Stimulated activated naive CD8-positive, alpha-beta T cell treated with anti-CD3 and anti-CD28 coated beads, Interleukin-15, Interleukin-2, amounts not matched to agents 100 ng/mL and 50 ng/mL, for 24 hours (primary cell): ENCODE measurements around the gene PTH1R.

Experiments
- H3K27ac Mint-ChIP-seq: one replicate; pipeline ENCODE4 v1.8.0; 2021; ENCODE audit warnings: mild to moderate bottlenecking, mixed read lengths
- H3K27me3 Mint-ChIP-seq: one replicate; pipeline ENCODE4 v1.8.0; 2021; ENCODE audit warnings: mixed read lengths
- H3K36me3 Mint-ChIP-seq: one replicate; pipeline ENCODE4 v1.8.0; 2021; ENCODE audit warnings: low read depth, mixed read lengths
- H3K4me1 Mint-ChIP-seq: one replicate; pipeline ENCODE4 v1.8.0; 2021; ENCODE audit warnings: low read depth, mixed read lengths
- H3K4me3 Mint-ChIP-seq: one replicate; pipeline ENCODE4 v1.8.0; 2021; ENCODE audit warnings: mild to moderate bottlenecking, mixed read lengths
- H3K9me3 Mint-ChIP-seq: one replicate; pipeline ENCODE4 v1.8.0; 2021; ENCODE audit warnings: mixed read lengths

PTH1R gene

DNA sequence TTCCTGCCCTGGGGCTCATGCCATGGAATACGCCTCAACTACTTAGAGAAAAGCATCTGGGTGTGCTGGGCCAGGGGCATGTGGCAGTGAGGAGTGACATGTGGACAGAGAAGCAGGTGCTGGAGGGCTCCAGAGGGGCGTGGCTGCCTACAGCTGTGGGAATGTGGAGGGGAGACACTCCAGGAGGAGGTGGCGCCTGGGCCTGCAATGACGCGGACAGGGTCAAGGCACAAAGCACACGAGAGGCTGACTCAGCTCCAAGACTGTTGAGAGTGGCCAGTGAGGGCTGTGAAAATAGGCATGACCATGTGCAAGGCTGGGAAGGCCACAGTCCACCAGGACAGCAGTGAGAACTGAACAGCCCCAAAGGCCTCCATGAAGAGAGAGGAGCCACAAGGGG lies 48.5 kb downstream of the PTH1R start:
- Mint-ChIP-seq H3K36me3 (peaks cover 61% of the 10 kb centered on the region), H3K9me3 (no peaks in the 10 kb centered on the region), H3K27ac (peak overlapping the region; percentile 28), H3K4me1 (peaks cover 49% of the 10 kb centered on the region), H3K4me3 (no peak overlapping the region), H3K27me3 (no peaks in the 10 kb centered on the region)

DNA sequence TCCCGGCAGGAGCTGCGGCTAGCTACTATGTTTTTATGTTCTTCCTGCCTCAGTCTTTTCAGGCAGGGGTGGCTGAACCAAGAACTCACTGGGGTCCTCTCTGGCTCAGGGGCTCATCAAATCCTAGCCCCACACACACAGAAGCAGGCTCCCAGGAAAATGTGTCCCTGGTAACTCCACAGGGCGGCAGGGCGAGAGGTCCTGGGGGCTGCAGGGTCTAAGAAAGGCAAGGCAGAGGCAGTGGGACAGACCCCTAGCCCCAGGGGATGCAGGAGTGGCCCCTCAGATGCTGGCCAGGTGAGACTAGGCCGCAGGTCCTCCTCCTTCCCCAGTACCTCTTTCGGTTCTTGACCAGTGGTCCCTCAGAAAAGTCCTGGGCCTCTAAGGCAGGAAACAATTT lies 48.9 kb downstream of the PTH1R start:
- no peaks in the 10 kb centered on the region for H3K27me3 Mint-ChIP-seq
- H3K27ac Mint-ChIP-seq, result peak overlapping the region; percentile 28
- H3K4me3 Mint-ChIP-seq, result peak overlapping the region; percentile 36
- no peaks in the 10 kb centered on the region for H3K9me3 Mint-ChIP-seq
- peaks cover 60% of the 10 kb centered on the region for H3K36me3 Mint-ChIP-seq
- H3K4me1 Mint-ChIP-seq, result peaks cover 53% of the 10 kb centered on the region

DNA sequence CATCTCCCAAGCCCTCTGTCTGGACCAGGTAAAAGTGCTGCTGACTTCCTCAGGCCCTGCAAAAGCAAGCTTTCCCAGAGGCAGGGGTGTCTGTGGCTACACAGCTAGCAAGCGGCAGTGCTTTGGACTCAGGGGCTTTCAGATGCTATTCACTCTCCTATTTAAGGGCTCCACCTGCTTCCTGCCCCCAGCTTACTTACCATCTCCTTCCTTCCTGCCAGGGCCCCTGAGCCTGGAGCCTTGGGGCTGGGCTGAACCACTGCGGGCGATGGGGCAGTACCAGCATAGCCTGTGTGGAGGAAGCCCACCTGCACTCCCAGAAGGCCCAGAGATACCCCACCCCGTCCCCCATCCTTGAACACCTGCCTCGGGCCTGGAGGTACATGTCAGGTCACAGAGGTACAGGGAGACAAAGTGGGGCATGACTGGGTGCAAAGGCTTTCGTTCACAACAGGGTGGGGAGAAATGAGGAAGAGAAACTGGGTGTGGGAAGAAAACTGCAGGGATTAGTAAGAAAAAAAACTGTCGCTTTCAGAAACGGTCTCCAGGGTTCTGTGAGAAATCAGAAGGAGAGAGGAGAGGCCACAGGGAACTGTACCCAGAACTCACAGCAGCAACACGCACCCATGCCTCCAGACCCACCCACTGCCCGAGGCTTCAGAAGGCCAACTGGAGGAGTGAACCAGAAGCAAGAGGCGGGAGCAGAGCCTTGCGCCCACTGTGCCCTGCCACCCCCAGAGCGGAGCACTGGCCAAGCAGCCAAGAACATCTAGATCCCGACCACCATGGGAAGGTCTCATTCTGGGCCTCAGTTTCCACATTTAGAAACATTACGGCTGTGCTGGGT lies 49.6 kb downstream of the PTH1R start:
- peak overlapping the region; percentile 36 for H3K4me3 Mint-ChIP-seq
- no peaks in the 10 kb centered on the region for H3K27me3 Mint-ChIP-seq
- peak overlapping the region; percentile 62 for H3K27ac Mint-ChIP-seq
- H3K36me3 Mint-ChIP-seq, result peaks cover 54% of the 10 kb centered on the region
- peaks cover 59% of the 10 kb centered on the region for H3K4me1 Mint-ChIP-seq
- H3K9me3 Mint-ChIP-seq, result no peaks in the 10 kb centered on the region

DNA sequence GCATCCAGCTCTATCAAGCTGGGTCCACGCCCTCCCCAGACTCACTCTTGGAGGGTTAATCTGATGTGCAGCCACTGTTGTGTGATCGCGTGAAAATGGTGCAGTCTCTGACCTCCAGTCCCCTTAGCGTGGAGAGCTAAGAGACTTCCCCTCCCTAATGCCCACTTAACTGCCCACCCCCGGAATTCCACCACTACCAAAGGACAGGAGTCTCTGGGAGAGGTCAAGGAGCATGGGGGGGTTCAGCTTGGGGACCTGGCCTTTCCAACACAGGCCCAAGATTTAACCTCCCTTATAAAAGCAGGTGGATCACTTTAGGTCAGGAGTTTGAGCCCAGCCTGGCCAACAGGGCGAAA lies 50.2 kb downstream of the PTH1R start:
- Mint-ChIP-seq H3K36me3 (peaks cover 50% of the 10 kb centered on the region), H3K27me3 (no peaks in the 10 kb centered on the region), H3K9me3 (no peaks in the 10 kb centered on the region), H3K4me3 (peak overlapping the region; percentile 36), H3K4me1 (peaks cover 65% of the 10 kb centered on the region), H3K27ac (peak overlapping the region; percentile 62)

DNA sequence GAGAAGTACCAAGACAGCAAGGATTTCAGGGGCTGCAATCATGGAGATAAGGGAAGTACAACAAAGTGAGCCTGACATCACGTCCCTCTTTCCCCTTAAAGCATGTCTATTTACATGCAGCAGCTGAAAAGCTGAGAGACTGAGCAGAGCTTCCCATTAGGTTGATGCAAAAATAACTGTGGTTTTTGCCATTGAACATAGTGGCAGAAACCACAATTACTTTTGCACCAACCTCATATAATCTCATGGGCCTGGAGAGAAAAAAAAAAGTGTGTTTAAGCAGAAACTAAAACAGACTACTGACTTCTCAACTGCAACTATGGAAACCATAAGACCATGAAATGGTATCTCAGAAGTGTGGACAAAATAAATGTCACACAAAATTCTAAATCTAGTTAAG lies 50.8 kb downstream of the PTH1R start:
- Mint-ChIP-seq H3K9me3 (no peaks in the 10 kb centered on the region), H3K4me1 (peaks cover 70% of the 10 kb centered on the region), H3K36me3 (peaks cover 44% of the 10 kb centered on the region), H3K27me3 (no peaks in the 10 kb centered on the region), H3K27ac (peak overlapping the region; percentile 46), H3K4me3 (no peak overlapping the region)

DNA sequence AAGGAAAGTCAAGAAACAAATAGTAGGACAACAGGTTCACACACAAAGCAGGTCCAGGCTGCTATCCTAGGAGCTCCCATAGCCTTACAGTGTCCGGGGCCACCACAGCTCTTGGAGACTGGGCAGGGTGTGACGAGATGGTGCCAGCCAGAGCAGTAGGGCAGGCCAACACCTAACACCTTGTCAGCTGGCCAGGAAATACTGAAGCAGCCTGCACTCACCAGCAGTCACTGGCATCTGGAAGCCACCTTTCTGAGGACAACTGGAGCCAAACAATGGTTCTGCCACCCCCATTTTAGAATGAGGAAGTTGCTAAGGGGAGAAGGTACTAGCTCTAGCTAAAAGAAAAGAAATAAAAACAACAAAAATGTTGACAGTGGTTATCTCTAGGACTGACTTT lies 51.8 kb downstream of the PTH1R start:
- Mint-ChIP-seq H3K9me3 (no peaks in the 10 kb centered on the region), H3K4me3 (no peak overlapping the region), H3K27me3 (no peaks in the 10 kb centered on the region), H3K27ac (peak overlapping the region; percentile 57), H3K36me3 (peaks cover 39% of the 10 kb centered on the region), H3K4me1 (peaks cover 77% of the 10 kb centered on the region)

DNA sequence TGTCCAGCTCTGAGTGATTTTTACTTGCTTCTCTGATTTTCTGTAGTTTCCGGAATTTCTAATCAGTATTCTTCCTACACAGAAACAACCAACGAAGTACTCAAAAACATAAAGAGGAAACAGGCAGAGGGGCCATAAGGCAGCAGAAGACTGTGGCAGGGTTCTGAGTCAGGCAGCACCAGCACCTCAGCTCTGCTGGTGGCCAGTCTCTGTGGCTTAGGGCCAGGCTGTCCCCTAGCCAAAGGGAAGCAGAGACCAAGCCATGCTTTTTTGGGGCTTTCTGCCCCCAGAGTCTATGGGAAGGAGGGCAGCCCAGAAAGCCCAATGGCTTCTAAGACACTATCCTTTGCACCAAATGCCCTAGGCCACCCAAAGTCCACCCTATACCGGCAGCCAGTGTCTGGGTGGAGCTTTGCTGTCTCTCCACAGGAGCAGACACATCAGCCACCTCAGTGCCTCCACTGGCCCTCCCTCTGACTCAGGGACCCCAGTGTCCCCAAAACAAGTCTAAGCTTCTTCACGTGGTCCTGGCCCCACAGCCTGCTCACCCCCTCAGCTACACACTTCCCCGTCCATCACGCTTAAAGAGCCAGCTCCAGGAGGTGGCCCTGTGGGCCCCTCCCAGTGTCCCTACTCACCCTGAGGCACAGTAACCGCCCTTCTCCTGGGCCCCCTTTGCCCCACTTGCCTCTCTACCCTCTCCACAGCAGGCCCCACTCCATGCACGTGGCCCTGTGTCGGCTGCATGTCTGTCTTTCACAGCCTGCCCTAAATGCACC lies 52.8 kb downstream of the PTH1R start:
- Mint-ChIP-seq H3K4me1 (peaks cover 87% of the 10 kb centered on the region), H3K4me3 (no peak overlapping the region), H3K27ac (peak overlapping the region; percentile 41)

DNA sequence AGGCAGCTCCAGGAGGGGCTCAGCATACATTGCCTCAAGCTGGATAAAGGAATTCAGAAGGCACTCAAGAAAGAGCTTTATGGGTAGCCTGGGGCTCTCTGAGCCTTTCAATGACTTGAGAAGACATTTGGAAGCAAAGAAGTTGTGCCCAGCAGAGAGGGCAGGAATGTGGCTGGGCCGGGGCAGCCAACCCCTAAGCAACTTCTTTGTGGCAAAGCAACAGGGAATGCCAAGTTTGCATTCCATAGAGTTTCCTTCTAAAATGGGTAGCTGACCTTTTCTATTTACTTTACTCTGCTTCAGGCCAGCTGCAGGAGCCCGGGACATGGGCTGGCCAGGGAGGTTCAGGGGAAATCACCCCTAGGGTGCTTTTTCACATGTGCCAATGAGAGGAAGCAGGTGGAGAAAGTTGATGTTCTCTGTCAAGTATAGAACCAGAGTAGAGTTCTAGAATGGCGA lies 53.5 kb downstream of the PTH1R start:
- peaks cover 37% of the 10 kb centered on the region for H3K36me3 Mint-ChIP-seq
- peak overlapping the region; percentile 15 for H3K27ac Mint-ChIP-seq
- peaks cover 91% of the 10 kb centered on the region for H3K4me1 Mint-ChIP-seq
- H3K27me3 Mint-ChIP-seq, result no peaks in the 10 kb centered on the region
- no peaks in the 10 kb centered on the region for H3K9me3 Mint-ChIP-seq
- H3K4me3 Mint-ChIP-seq, result no peak overlapping the region

More for the DNA sequence above, 52.8 kb downstream of the PTH1R start:
- H3K9me3 Mint-ChIP-seq, result no peaks in the 10 kb centered on the region
- peaks cover 37% of the 10 kb centered on the region for H3K36me3 Mint-ChIP-seq
- H3K27me3 Mint-ChIP-seq, result no peaks in the 10 kb centered on the region

DNA sequence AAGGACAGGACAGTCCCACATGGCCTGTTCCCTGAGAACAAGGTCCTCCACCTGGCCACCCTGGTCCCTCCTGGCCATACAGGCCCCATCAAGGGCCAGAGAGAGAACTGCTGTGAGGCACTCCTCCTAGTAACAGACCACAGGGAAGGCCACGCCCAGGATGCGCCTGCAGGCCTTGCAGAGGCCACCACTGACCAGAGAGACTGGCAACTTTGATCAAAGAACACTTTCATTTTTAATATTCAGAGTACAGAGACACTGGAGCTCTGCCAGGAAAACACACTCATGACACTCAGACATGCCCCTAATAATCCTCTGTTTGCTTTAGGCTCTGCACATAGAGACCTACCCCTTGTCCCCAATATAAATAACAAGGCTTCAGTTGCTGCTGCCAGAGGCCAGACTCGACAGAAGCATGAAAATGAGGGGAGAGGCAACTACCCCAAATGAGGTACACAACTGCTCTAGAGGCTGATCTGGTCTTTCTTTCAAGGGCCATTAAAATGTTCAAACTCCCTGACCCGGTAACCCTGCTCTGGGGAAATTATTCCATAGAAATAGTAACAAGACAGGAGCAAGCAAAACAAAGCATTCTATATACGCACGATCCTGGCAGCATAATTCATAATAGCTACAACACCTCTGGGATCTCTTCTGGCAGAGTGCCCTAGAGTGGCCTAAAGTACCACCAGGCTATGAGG lies 54.3 kb downstream of the PTH1R start:
- H3K4me1 Mint-ChIP-seq, result peaks cover 94% of the 10 kb centered on the region
- peak overlapping the region; percentile 15 for H3K27ac Mint-ChIP-seq
- no peaks in the 10 kb centered on the region for H3K9me3 Mint-ChIP-seq
- H3K27me3 Mint-ChIP-seq, result no peaks in the 10 kb centered on the region
- no peak overlapping the region for H3K4me3 Mint-ChIP-seq
- peaks cover 45% of the 10 kb centered on the region for H3K36me3 Mint-ChIP-seq

DNA sequence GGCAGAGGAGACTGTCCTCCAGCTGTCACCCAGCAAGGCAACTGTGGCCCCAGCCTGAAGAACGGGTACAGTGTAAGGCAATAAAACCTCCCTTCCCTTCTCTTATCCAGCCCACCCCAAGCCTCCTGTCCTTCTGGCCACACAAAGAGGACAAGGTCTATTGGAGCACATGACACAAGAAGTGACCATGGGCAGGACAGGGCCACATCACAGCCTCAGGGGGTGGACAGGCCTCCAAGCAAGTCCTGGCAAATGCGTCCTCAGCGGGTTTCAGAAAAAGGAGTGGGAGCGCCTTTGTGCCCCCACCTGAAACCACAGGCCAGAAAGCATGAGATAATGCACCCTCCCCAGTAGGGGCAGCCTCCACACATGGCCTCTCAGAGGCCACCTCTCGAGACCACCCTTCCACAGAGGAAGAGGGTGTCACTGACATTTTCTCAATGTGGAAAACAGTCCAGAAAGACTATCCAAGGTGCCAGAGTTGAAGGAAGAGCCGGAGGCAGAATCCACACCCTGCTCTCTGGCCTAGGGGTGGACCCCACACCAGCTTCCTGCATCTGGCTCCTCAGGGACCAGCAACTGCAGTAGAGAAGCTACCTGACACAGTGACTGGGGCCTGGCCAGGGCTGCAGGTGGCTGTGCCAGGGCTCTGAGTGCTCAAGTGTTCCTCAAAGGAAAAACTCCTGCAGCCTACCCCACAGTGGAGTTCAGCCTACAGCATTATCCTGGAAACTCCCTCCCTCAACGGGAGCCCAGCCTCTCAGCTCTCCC lies 55.1 kb downstream of the PTH1R start:
- H3K27me3 Mint-ChIP-seq, result no peaks in the 10 kb centered on the region

DNA sequence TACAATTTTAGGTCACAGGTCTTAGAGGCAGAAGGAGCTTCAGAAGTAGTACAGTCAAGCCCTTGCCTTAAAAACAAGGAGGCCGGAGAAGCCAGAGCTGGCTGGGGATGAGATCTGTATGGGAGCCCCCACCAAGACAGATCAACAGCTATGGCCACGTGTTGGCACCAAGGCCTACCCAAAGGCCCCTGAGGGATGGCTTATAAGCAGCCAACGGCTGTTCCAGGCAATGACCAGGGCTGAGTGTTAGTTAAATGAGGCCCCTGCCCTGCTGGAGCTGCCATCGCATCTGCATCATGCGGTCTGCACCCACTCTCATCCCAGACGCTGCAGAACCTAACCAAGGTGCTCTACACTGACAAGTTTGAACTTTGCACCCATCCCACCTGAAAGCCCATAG lies 55.7 kb downstream of the PTH1R start:
- Mint-ChIP-seq H3K9me3 (no peaks in the 10 kb centered on the region), H3K27me3 (no peaks in the 10 kb centered on the region), H3K27ac (peak overlapping the region; percentile 58), H3K36me3 (peaks cover 46% of the 10 kb centered on the region), H3K4me3 (no peak overlapping the region), H3K4me1 (peaks cover 87% of the 10 kb centered on the region)

More for the DNA sequence above, 55.1 kb downstream of the PTH1R start:
- Mint-ChIP-seq H3K4me1 (peaks cover 87% of the 10 kb centered on the region), H3K4me3 (no peak overlapping the region), H3K36me3 (peaks cover 42% of the 10 kb centered on the region), H3K9me3 (no peaks in the 10 kb centered on the region), H3K27ac (peak overlapping the region; percentile 36)

DNA sequence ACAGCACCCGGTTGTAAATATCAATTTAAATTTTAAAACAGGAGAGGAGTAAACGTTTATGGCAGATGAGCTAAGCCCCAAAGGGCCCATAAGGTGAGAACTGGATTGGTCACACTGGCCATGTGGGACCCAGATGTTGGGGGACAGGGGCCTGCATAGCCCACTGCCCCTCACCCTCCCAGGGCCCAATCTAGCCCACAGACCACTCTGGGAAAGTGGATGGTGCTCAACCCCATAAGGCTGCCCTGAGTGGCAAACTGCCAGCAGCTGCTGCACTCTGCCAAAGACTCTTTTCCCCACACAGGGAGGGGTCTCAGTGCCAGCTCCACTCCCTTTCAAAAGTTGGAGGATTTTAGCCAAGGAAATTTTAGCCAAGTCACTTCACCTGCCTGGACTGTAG lies 56.6 kb downstream of the PTH1R start:
- Mint-ChIP-seq H3K4me1 (peaks cover 85% of the 10 kb centered on the region), H3K36me3 (peaks cover 44% of the 10 kb centered on the region), H3K27ac (no peak overlapping the region), H3K9me3 (no peaks in the 10 kb centered on the region), H3K27me3 (no peaks in the 10 kb centered on the region), H3K4me3 (no peak overlapping the region)

DNA sequence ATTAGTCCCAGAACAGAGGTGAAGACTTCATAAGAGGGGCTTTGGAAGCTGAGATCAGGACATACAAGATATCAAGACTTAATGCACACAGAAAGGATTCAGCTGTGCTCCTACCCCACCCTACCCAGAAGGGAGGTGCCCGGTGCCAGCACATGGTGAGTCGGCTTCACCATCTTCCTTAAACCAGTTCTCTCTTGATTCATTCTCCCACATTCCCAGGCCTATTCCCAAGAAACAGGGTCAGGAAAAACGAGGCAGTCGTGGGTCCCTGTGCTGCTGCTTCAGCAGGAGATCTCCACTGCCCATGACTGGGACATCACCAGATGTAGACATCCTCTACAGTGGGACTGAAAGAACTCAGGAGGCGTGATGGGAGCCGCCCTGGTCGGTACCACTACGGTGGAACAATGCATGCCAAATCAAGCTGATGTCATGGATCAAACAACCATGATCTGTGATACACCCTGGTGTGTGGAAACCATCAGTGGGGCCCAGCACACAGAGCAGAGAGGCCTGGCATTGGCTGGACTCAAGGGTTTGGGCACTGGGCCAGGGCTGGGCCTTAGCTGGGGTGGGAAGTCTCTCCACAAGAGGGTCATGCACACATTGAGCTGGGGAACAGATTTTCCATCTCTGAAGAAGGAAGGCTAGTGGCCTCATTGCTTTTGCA lies 57.1 kb downstream of the PTH1R start:
- Mint-ChIP-seq H3K27ac (no peak overlapping the region), H3K4me1 (peaks cover 85% of the 10 kb centered on the region), H3K4me3 (no peak overlapping the region), H3K9me3 (no peaks in the 10 kb centered on the region), H3K27me3 (no peaks in the 10 kb centered on the region), H3K36me3 (peaks cover 44% of the 10 kb centered on the region)
